ENCODE results near the gene EEA1. TPM values are rescaled to one million over a fixed set of nuclear protein-coding genes. Genes with fewer than 3 reads are reported as not detected.

Gene EEA1
- total and polyA plus RNA-seq, 2 of the 8 experiments (the other 6 are each of a cell fraction or from before 2014, with no cell fraction given), result 1.0 to 18.8 TPM

DNA sequence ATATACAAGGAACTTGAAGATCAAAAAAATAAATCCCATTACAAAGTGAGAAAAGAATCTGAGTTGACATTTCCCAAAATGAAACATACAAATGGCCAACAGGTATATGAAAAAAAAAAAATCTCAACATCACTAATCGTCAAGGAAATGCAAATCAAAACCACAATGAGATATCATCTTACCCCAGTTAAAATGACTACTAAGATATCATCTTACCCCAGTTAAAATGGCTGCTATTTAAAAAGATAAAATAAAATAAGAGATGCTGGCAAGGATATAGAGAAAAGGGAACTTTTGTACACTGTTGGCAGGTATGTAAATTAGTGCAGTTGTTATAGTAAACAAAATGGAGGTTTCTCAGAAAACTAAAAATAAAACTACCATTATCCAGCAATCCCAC is 181.9 kb downstream of the EEA1 start:
- H4K8ac ChIP-seq (ENCODE audit: extremely low read depth, insufficient read depth, low read length), result no peak overlapping the region
- no peak overlapping the region for H3K23ac ChIP-seq (ENCODE audit: insufficient read length)
- no peak overlapping the region for H2BK12ac ChIP-seq (ENCODE audit: low read depth, low read length)
- no peak overlapping the region for H2AFZ ChIP-seq (ENCODE audit: low read length)
- TF ChIP-seq SP1 (IDR thresholded peaks at IDR 0.05; ENCODE audit: low read depth, low read length) (no peak), SRF (IDR thresholded peaks at IDR 0.05; ENCODE audit: low read depth, low read length) (no peak), SUZ12 (IDR thresholded peaks at IDR 0.05; ENCODE audit: low read length) (no peak), SP2 (IDR thresholded peaks at IDR 0.05; ENCODE audit: low read length) (no peak), FOSL1 (IDR thresholded peaks at IDR 0.05; ENCODE audit: insufficient read depth, low read depth, low read length) (no peak)
- no peak overlapping the region for H3K56ac ChIP-seq (replicated peaks; ENCODE audit: insufficient read length, low read depth, low read length)
- no peaks in the 10 kb centered on the region for H3K79me1 ChIP-seq (ENCODE audit: low read depth, low read length)
- no peak overlapping the region for H2BK120ac ChIP-seq (replicated peaks; ENCODE audit: low read depth, low read length)
- H4K5ac ChIP-seq (ENCODE audit: insufficient read length, low read depth, low read length), result no peak overlapping the region
- no peak overlapping the region for H2AK5ac ChIP-seq (ENCODE audit: low read depth, low read length)
- H3K27ac ChIP-seq (ENCODE audit: low read depth, low read length), result no peak overlapping the region
- H3K9me3 ChIP-seq (ENCODE audit: insufficient read depth in 2 of 2, low read depth in 1 of 2, low read length in 1 of 2), result no peaks in the 10 kb centered on the region
- H2BK5ac ChIP-seq (ENCODE audit: low read depth, low read length), result no peak overlapping the region
- no peak overlapping the region for H3K18ac ChIP-seq (ENCODE audit: extremely low read depth, low read length)
- H3K14ac ChIP-seq (ENCODE audit: insufficient read length), result no peak overlapping the region
- DNase-seq (ENCODE audit: low read depth in 1 of 2, low spot score in 2 of 2) (no peak), FAIRE-seq (no peak)
- H3K4me2 ChIP-seq (ENCODE audit: insufficient read depth in 1 of 2, low read depth in 2 of 2, low read length in 2 of 2), result no peak overlapping the region
- no peaks in the 10 kb centered on the region for H4K20me1 ChIP-seq (replicated peaks in 1 of 2; ENCODE audit: control insufficient read depth in 1 of 2, insufficient read depth in 2 of 2, low read length in 2 of 2)
- ChIA-PET CTCF (ENCODE audit: partially characterized antibody) (interaction anchor here (0.6 kb wide), 1 partner anchor 240 kb away, joined by 3 read pairs; no protein-coding TSS in a partner anchor), POLR2A (ENCODE audit: partially characterized antibody) (no interaction called here)
- H2BK20ac ChIP-seq (ENCODE audit: low read length), result no peak overlapping the region
- no peaks in the 10 kb centered on the region for H3K79me2 ChIP-seq (ENCODE audit: control insufficient read depth in 1 of 2, insufficient read depth in 2 of 2, low read length in 2 of 2)
- no peaks in the 10 kb centered on the region for H3K36me3 ChIP-seq (ENCODE audit: control insufficient read depth in 2 of 4, insufficient read depth in 4 of 4, low read length in 3 of 4)
- H3K23me2 ChIP-seq (ENCODE audit: low read depth, low read length), result no peaks in the 10 kb centered on the region
- H2BK15ac ChIP-seq (ENCODE audit: low read length), result no peak overlapping the region
- H4K91ac ChIP-seq (replicated peaks; ENCODE audit: insufficient read length, low read length), result no peak overlapping the region
- no peaks in the 10 kb centered on the region for H3K27me3 ChIP-seq (replicated peaks in 1 of 4; ENCODE audit: control insufficient read depth in 3 of 4, extremely low read depth in 1 of 4, insufficient read depth in 3 of 4, low read length in 3 of 4)
- no peaks in the 10 kb centered on the region for H3K4me1 ChIP-seq (replicated peaks in 1 of 4; ENCODE audit: control insufficient read depth in 3 of 4, insufficient read depth in 4 of 4, low read length in 3 of 4)
- 81% methylated on average over 1 of the region's 1 CpG; no CpG with 5 or more reads in 1 of the 2 experiments for WGBS, 2 experiments (ENCODE audit: extremely low coverage in 1 of 2, insufficient coverage in 1 of 2, insufficient read length in 1 of 2, insufficient replicate concordance in 2 of 2, low coverage in 1 of 2, low lambda C conversion rate in 2 of 2, missing lambda C conversion rate in 1 of 2)
- H3K9ac ChIP-seq (replicated peaks in 1 of 4; ENCODE audit: extremely low read depth in 1 of 4, low read depth in 3 of 4, low read length in 3 of 4), result no peak overlapping the region
- H3K4me3 ChIP-seq (ENCODE audit: extremely low read depth in 1 of 4, insufficient read depth in 2 of 4, low read depth in 3 of 4, low read length in 4 of 4), result no peak overlapping the region
- no peak overlapping the region for H3K4ac ChIP-seq (replicated peaks; ENCODE audit: insufficient read length, low read depth, low read length)

Measured in H1 (cell line).